ENCODE results near the gene ZNRF2.

ZNRF2 gene

DNA sequence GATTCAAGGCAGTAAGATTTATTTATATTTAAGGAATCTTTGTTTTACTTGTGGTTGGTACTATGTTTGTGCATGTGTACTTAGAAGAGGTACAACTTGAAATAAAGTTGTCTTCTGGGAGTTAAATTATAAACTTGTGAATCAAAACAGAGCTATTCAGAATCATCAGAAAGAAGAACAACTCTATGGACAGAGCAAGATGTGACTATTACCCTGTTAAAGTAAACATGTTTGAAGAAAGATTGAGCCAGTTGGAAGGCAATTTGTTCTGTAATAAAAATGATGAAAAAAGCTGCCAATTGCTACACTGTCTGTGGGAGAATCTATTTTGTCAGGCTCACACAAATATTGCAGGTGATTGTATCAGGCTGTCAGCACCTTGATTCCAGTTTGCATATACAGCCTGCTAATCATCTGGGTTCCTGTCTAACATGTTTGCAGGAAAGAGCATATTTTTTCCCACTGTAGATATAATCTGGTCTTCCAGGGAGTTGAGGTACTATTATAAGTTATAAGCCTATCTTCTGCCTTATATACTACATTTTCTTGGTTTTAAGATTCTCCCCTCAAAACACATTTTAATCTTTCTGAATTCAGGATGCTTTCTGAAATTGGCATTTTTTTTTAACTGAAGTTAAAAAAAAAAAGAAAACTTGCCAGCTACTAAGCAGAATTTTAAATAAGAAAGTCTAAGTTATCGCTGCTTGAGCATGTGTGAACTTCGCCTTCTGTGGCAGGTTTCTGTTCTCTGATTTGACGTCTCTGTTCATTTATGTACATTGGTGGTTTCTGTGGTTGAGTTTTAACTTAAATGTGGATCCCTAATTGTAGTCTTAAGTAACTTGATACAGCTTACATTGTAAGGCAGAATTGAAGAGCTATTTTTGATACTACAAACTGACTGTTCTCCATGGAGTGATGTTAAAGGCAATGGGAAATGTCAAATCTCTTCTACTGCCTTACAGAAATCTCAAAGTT is 46.0 kb downstream of the ZNRF2 start:
- TF ChIP-seq, protein P1, sequence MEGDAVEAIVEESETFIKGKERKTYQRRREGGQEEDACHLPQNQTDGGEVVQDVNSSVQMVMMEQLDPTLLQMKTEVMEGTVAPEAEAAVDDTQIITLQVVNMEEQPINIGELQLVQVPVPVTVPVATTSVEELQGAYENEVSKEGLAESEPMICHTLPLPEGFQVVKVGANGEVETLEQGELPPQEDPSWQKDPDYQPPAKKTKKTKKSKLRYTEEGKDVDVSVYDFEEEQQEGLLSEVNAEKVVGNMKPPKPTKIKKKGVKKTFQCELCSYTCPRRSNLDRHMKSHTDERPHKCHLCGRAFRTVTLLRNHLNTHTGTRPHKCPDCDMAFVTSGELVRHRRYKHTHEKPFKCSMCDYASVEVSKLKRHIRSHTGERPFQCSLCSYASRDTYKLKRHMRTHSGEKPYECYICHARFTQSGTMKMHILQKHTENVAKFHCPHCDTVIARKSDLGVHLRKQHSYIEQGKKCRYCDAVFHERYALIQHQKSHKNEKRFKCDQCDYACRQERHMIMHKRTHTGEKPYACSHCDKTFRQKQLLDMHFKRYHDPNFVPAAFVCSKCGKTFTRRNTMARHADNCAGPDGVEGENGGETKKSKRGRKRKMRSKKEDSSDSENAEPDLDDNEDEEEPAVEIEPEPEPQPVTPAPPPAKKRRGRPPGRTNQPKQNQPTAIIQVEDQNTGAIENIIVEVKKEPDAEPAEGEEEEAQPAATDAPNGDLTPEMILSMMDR (IDR thresholded peaks at IDR 0.05) = no peak
- no peak overlapping the region for H3K4me2 ChIP-seq (ENCODE audit: low read length)
- no peaks in the 10 kb centered on the region for H3K36me3 ChIP-seq (ENCODE audit: control insufficient read depth, insufficient read depth, low read length)
- H3K4me3 ChIP-seq (ENCODE audit: low read depth, low read length) = no peak overlapping the region
- no peak overlapping the region for H2AFZ ChIP-seq
- H3K4me1 ChIP-seq = peaks cover 10% of the 10 kb centered on the region
- no peak overlapping the region for H3K9ac ChIP-seq
- H3K79me2 ChIP-seq = peaks cover 26% of the 10 kb centered on the region
- no peaks in the 10 kb centered on the region for H3K27me3 ChIP-seq (ENCODE audit: control insufficient read depth, insufficient read depth, low read length)
- H3K27ac ChIP-seq = no peak overlapping the region
- no peaks in the 10 kb centered on the region for H3K9me3 ChIP-seq (ENCODE audit: control insufficient read depth, low read length)

DNA sequence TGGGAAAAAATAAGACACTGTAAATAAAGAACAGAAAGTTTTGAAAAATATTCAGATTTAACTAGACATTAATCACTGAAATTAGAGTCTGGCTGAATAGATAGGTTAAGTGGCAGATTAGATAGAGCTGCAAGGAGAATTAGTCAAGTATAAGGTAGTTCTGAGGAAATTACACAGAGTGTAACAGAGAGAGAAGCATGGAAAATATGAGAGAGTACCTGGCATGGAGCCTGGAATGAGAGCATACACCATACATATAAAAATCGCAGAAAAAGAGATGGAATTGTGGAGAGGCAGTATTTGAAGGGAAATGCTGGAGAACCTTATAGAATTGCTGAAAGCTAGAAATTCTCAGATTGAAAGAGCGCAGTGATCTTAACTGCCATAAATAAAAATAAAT is 46.9 kb downstream of the ZNRF2 start:
- no peak overlapping the region for H3K4me2 ChIP-seq (ENCODE audit: low read length)
- H3K9ac ChIP-seq = no peak overlapping the region
- H3K27me3 ChIP-seq (ENCODE audit: control insufficient read depth, insufficient read depth, low read length) = no peaks in the 10 kb centered on the region
- H2AFZ ChIP-seq = no peak overlapping the region
- no peak overlapping the region for H3K4me3 ChIP-seq (ENCODE audit: low read depth, low read length)
- TF ChIP-seq, protein P1 (IDR thresholded peaks at IDR 0.05) = no peak
- H3K79me2 ChIP-seq = peaks cover 24% of the 10 kb centered on the region
- peaks cover 10% of the 10 kb centered on the region for H3K4me1 ChIP-seq
- H3K36me3 ChIP-seq (ENCODE audit: control insufficient read depth, insufficient read depth, low read length) = no peaks in the 10 kb centered on the region
- H3K9me3 ChIP-seq (ENCODE audit: control insufficient read depth, low read length) = no peaks in the 10 kb centered on the region
- no peak overlapping the region for H3K27ac ChIP-seq

DNA sequence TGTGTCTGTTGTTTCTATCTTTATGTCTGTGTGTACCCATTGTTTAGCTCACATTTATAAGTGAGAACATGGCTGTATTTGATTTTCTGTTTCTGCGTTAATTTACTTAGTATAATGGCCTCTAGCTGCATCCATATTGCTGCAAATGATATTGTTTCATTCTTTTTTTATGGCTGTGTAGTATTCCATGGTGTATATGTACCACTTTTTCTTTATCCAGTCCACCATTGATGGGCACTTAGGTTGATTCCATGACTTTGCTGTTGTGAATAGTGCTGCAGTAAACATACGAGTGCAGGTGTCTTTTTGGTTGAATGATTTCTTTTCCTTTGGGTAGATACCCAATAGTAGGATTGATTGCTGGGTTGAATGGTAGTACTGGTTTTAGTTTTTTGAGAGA is 48.2 kb downstream of the ZNRF2 start:
- Histone ChIP-seq H3K36me3 (ENCODE audit: control insufficient read depth, insufficient read depth, low read length) (no peaks in the 10 kb centered on the region), H3K4me1 (peaks cover 10% of the 10 kb centered on the region), H2AFZ (no peak overlapping the region), H3K79me2 (peaks cover 26% of the 10 kb centered on the region), H3K4me3 (ENCODE audit: low read depth, low read length) (no peak overlapping the region), H3K27ac (no peak overlapping the region), H3K9ac (no peak overlapping the region), H3K27me3 (ENCODE audit: control insufficient read depth, insufficient read depth, low read length) (no peaks in the 10 kb centered on the region), H3K9me3 (ENCODE audit: control insufficient read depth, low read length) (no peaks in the 10 kb centered on the region), H3K4me2 (ENCODE audit: low read length) (no peak overlapping the region)
- TF ChIP-seq, protein P1 (IDR thresholded peaks at IDR 0.05) = no peak

DNA sequence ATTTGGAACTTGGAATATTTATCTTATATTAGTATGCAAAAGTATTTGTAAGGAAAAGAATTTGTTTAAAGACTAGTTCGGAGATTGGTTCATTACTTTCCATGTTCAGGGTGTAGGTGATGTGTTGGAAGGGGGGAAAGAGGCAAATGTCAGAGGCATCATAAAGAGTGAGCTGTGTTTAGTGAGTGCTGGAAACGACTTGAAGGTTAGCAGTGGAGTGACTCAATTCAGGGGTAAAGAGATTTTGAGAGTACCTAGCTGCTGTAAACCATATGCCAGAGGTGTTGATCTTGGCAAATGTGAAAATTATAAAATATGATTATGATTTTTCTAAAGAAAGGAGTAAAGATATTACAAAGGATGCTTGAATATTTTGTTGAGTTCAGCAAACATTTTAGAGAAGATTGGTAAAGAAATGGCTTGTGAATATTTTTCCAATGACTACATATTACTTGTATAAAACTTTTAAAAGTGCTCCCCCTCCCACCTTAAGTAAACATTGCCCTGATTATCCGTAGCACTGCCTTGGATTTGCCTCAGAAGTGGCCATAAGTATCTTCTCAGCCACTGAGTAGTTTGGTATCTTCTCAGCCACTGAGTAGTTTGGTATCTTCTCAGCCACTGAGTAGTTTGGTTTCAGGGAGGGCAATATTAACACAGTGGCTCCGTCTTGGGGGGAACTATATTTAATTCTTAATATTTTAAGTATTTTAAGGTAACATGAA is 51.5 kb downstream of the ZNRF2 start:
- no peaks in the 10 kb centered on the region for H3K9me3 ChIP-seq (ENCODE audit: control insufficient read depth, low read length)
- peaks cover 35% of the 10 kb centered on the region for H3K79me2 ChIP-seq
- no peak overlapping the region for H3K27ac ChIP-seq
- no peak overlapping the region for H2AFZ ChIP-seq
- no peak overlapping the region for H3K4me2 ChIP-seq (ENCODE audit: low read length)
- no peaks in the 10 kb centered on the region for H3K27me3 ChIP-seq (ENCODE audit: control insufficient read depth, insufficient read depth, low read length)
- H3K4me1 ChIP-seq = peaks cover 7% of the 10 kb centered on the region
- H3K36me3 ChIP-seq (ENCODE audit: control insufficient read depth, insufficient read depth, low read length) = no peaks in the 10 kb centered on the region
- no peak overlapping the region for H3K4me3 ChIP-seq (ENCODE audit: low read depth, low read length)
- TF ChIP-seq, protein P1 (IDR thresholded peaks at IDR 0.05) = no peak
- no peak overlapping the region for H3K9ac ChIP-seq
